Measurements from ENCODE around the gene POPDC3. TPM values are rescaled to one million over a fixed set of nuclear protein-coding genes. Genes with fewer than 3 reads are reported as not detected.

Gene POPDC3
- total RNA-seq, 1 donor from 2014 or later = 56.9 TPM

DNA sequence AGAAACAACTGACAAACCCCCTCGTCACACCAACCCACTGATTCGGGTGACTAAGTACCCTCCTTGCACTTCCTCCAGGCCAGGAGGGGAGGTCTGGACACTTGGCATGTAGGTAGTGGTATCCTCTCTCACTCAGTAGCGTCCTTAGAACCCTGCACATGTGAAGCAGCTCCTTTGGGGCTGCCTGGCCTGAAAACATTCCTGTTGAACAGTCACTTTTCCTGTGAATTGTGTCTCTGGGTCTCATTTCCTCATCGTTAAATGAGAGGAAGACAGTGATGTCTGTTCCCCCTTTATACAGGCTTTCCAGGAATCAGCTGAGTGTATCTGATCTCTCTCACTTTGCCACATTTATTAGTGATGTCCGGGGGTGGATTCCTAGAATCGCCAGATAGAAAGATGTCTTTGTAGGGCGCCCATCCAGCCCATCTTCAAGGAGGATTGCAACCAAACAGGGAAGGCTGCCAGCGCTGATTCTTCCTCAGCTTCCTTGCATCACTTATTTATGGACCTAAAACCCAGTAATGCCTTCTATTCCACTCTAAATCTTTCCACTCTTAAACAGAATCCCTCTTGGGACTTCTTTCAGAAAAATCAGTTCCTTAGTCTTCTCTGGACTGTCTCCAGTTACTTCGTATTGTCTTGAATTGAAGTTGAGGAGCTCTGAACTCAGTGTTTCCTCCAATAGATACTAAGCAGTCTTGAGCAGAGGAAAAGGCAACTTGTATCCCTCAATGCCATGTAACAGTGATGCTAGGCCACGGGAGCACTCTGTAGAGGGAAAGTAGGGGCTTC lies 9.4 kb upstream of the POPDC3 start:
- intact Hi-C loops (cut with micrococcal nuclease) = no loop called here
- Histone ChIP-seq H3K9me3 (replicated peaks) (no peaks in the 10 kb centered on the region), H3K27me3 (ENCODE audit: low read depth) (no peaks in the 10 kb centered on the region), H3K4me1 (no peaks in the 10 kb centered on the region), H3K36me3 (no peaks in the 10 kb centered on the region), H3K27ac (replicated peaks) (no peak overlapping the region), H3K4me3 (no peak overlapping the region)
- TF ChIP-seq CTCF (IDR thresholded peaks at IDR 0.05; ENCODE audit: borderline replicate concordance) = no peak
- DNase-seq = no peak

- TF ChIP-seq CTCF (IDR thresholded peaks at IDR 0.05; ENCODE audit: borderline replicate concordance) = no peak
- intact Hi-C loops (cut with micrococcal nuclease) = no loop called here
- H3K27me3 ChIP-seq (ENCODE audit: low read depth) = no peaks in the 10 kb centered on the region
These were observed 8.4 kb upstream of the POPDC3 start for GRCh38 chr6:105188251-105188650.

GRCh38 chr6:105186576-105186975 lies 6.8 kb upstream of the POPDC3 start:
- intact Hi-C loops (cut with micrococcal nuclease) = no loop called here
- Histone ChIP-seq H3K4me1 (peaks cover 11% of the 10 kb centered on the region), H3K27me3 (ENCODE audit: low read depth) (peaks cover 7% of the 10 kb centered on the region), H3K4me3 (no peak overlapping the region), H3K36me3 (no peaks in the 10 kb centered on the region), H3K27ac (replicated peaks) (no peak overlapping the region), H3K9me3 (replicated peaks) (no peaks in the 10 kb centered on the region)
- DNase-seq = no peak
- no peak for TF ChIP-seq CTCF (IDR thresholded peaks at IDR 0.05; ENCODE audit: borderline replicate concordance)

More at GRCh38 chr6:105188251-105188650, 8.4 kb upstream of the POPDC3 start:
- Histone ChIP-seq H3K27ac (replicated peaks) (no peak overlapping the region), H3K36me3 (no peaks in the 10 kb centered on the region), H3K4me3 (no peak overlapping the region), H3K9me3 (replicated peaks) (no peaks in the 10 kb centered on the region), H3K4me1 (no peaks in the 10 kb centered on the region)
- DNase-seq = no peak

- Histone ChIP-seq H3K27ac (replicated peaks) (no peak overlapping the region), H3K27me3 (ENCODE audit: low read depth) (peaks cover 21% of the 10 kb centered on the region), H3K4me1 (peaks cover 15% of the 10 kb centered on the region), H3K4me3 (no peak overlapping the region), H3K36me3 (no peaks in the 10 kb centered on the region), H3K9me3 (replicated peaks) (no peaks in the 10 kb centered on the region)
- intact Hi-C loops (cut with micrococcal nuclease) = no loop called here
- TF ChIP-seq CTCF (IDR thresholded peaks at IDR 0.05; ENCODE audit: borderline replicate concordance) = no peak
- DNase-seq = no peak
These were observed 5.1 kb upstream of the POPDC3 start for GRCh38 chr6:105184921-105185320.

GRCh38 chr6:105181981-105182515 lies 2.2 kb upstream of the POPDC3 start:
- intact Hi-C loops (cut with micrococcal nuclease) = no loop called here
- TF ChIP-seq CTCF (IDR thresholded peaks at IDR 0.05; ENCODE audit: borderline replicate concordance) = no peak
- H3K4me3 ChIP-seq = no peak overlapping the region
- H3K36me3 ChIP-seq = no peaks in the 10 kb centered on the region
- H3K27me3 ChIP-seq (ENCODE audit: low read depth) = peaks cover 45% of the 10 kb centered on the region
- no peaks in the 10 kb centered on the region for H3K9me3 ChIP-seq (replicated peaks)
- DNase-seq = no peak
- H3K4me1 ChIP-seq = peaks cover 21% of the 10 kb centered on the region
- no peak overlapping the region for H3K27ac ChIP-seq (replicated peaks)
